Left renal pelvis (tissue), 4 donors: ENCODE measurements around the gene FAM216A. TPM values are rescaled to one million over a fixed set of nuclear protein-coding genes. Genes with fewer than 3 reads are reported as not detected.
"Not testable (repeated sequence)": the region's sequence is repeated elsewhere in the genome, so short reads cannot be mapped to it uniquely, and the experiment has no call there.

Experiments used
- DNase-seq, 4 donors: peaks; one replicate each; pipeline ENCODE4 v3.0.0-alpha.2; 2013; ENCODE audit warnings: low read depth in 4 of 4, low spot score in 3 of 4
- polyA plus RNA-seq, 4 donors: library from polyadenylated mRNA; unstranded; fragments of 120-200 nt; gene quantifications; one replicate each; pipeline ENCODE4 v1.2.1, GENCODE V29; 2013; ENCODE audit not compliant: insufficient read length in 4 of 4

The FAM216A gene
- polyA plus RNA-seq, 4 donors = 16.4 to 23.2 (median 21.1) TPM

DNA sequence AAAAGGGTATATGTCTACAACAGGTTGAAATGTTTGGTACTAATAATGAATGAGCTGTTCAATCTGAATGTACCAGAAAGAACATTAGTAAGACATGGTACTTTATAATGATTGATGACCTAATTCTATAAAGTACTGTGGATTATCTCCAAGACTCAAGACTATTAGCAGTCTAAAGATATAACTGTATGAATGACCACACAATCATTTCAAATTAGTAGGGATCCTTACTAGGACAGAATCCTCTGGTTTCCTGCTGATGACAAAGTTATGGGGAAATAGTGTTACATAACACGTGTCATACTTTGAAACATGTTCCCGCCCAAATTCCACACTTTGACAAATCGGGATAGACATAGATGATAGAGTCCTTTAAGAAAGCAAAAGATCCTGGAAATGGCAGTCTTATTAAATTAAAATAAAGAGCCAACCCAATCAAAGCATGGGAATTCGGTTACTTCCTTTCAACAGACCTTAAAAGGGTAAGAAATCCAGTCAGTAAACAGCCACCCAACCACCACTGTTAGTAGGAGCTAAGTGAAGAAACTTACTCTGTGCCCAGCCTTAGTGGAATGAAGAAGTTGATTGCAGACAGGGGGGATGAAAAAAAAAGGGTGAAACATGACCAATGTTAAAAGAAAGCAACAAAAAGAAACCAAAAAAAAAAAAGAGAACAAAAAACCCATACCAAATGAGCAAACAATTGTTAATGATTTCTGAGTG is 30.5 kb downstream of the FAM216A start:
- DNase-seq = no peak

DNA sequence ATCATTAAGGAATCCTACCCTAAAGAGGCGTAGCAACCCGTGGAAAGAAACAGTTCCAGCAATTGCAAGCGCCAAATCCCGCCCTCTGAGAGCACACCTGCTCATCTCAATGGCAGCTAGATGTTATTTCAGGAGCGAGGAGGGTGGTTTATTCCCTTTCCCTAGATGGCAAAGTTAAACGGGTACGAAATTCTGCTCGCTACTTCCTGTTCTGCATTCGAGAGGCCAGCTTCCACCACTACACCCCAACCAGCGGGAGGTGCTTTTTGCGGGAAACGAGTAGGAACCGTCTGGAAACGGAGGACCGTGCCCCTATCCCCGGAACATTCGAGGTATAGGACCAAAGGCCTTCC is 32.7 kb downstream of the FAM216A start:
- peak; percentile 2 to 14 (median 10) for DNase-seq

DNA sequence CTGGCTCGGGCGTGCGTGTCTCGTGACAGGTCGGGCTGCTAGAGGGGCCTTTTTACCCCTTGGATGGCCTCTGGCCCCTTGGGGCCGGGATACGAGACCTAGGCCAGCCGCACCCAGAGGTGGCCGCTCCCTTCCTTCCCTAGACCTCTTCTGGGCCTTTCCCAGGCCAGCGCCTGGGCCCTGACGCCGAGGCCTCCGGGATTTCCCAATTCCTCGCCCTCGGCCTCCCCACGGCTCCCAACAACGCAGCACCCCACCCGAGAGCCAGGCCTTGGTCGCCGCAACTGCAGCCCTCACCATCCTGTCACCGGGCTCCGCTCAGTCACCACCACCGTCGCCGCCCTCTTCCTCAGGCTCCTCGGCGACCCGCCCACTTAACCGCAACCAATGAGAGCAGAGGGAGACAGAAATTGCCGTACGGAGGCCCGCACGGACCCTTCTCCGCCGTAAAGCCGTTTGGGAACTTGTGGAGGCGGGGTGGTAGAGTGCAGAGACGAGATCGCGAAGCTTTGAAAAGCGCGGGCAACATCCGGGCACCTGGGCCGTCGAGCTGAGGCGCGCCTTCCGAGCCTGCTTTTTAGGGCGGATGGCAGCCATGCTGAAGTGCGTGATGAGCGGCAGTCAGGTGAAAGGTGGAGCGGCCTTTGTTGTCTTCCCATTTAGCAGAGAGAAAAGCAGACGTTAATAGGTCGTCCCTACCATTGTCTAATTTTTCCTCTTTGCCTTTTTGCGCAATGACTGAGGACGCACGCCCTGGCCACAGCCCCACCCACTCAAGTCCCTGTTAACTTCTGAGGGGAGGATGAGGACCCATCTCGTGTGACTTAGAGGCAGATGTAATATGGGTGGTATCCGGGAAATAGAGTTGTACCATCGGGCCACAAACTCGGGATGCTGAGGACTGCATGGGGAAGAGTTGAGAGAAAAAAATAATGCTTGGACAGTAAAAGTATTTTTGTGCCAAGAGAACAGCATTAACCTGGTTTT is 33.4 kb downstream of the FAM216A start, which contains the start of the genes RAD9B and VPS29:
RAD9B (plus strand) TSS at position 580 of the 987 bp plus-strand sequence; CDS start at position 587, 7 bp downstream.
VPS29 (minus strand) TSS at position 360 of the 987 bp plus-strand sequence; CDS start at position 300, 60 bp downstream.
- peak; percentile 94 to 97 (median 96) for DNase-seq

DNA sequence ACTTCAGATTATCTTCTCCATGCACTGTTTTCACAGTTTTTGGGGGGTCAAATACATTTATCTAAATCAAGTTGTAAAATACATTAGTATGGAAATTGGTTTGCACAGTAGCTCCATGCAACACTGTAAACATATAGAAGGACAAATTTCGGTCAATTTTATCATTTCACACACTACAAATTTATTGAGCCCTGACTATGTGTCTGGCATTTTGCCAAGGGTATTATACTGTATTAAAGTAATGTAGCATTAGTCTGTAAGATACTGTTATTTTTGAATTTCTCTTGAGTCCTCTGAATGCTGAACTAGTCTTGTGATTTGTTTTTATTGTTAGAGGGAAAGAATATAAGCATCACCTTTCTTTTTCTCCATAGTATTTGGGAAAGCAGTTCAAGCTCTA is 34.8 kb downstream of the FAM216A start:
- no peak for DNase-seq

DNA sequence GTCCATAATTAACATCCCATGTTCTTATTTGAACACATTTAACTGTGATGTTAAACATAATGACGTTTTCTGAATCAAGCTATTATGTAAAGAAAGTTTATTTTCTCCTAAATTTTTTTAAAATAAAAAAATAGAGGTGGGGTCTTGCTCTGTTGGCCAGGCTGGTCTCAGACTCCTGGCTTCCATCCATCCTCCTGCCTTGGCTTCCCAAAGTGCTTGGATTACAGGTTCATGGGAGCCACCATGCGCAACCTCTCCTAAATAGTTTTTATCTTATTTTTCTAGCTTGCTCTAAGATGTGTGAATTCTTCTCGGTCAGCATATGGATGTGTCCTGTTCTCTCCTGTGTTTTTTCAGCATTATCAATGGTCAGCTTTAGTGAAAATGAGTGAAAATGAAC is 36.7 kb downstream of the FAM216A start:
- DNase-seq = no peak

DNA sequence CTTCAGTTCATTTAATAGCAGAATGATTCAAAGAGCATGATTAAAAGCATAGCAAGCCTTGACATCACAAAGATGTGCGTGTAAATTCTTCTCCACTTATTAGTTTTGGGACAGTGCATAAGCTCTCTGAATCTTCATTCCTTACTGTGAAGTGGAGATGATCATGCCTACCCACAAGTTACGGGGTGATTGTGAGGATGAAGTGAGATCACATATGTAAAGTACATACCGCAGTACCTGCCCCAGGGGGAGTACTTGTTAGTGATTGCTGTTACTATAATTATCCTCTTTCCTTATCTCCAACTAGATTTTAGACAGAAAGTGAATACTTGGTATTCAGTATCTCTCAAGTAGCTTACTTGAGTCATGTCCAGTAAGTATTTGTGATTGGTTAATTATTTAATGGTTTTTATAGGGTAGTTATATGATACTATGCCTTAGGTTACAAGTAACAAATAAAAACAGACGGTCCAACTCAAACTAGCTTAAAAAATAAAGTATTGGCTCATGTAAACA is 39.5 kb downstream of the FAM216A start:
- no peak for DNase-seq

DNA sequence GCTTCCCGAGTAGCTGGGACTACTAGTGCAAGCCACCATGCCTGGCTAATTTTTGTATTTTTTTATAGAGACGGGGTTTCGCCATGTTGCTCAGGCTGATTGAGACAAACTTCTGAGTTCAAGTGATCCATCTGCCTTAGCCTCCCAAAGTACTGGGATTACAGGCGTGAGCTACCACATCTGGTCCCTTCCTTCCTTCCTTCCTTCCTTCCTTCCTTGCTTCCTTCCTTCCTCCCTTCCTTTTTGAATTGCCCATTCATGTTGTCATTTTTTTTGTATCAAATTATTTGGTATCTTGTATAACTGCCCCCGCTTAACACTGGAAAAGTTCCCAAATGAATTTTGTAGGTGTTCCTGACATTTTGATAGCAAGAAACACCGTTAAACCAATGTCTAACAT is 45.2 kb downstream of the FAM216A start:
- DNase-seq = no peak

DNA sequence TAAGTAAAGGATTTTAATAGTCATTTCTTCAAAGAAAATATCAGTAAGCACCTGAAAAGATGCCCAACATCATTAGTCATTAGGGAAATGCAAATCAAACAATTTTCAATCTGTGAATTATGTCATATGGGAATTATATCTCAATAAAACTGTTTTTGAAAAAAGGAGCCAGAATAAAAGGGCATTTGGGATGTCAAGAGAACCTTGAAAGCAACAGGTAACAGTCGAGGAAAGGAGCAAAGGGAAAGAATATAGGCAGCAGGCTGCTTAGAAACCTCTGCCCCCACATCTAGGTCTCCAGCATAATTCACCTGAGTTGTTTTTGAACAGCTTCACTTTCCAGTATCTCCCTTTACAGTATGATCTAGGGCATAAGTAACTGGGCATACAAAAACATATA is 45.7 kb downstream of the FAM216A start:
- no peak for DNase-seq

DNA sequence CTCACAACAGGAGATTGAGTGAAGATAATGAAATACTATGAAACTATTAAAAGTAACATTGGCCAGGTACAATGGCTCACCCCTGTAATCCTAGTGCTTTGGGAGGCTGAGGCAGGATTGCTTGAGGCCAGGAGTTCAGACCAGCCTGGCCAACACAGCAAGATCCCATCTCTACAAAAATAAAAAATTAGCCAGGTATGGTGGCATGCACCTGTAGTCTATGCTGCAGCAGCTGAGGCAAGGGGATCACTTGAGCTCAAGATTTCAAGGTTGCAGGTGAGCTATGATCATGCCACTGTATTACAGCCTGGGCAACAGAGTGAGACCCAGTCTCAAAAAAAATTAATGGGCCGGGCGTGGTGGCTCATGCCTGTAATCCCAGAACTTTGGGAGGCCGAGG is 48.4 kb downstream of the FAM216A start:
- no peak for DNase-seq

DNA sequence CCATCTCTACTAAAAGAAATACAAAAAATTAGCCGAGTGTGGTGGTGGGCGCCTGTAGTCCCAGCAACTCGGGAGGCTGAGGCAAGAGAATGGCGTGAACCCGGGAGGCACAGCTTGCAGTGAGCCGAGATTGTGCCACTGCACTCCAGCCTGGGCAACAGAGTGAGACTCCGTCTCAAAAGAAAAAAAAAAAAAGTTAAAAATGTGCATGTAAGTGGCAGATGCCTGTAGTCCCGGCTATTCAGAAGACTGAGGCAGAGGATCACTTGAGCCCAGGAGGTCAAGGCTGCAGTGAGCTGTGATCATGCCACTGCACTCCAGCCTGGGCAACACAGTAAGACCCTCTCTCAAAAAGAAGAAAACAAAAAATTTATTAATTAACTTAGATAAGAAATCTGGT is 49.4 kb downstream of the FAM216A start:
- not testable (repeated sequence) for DNase-seq

DNA sequence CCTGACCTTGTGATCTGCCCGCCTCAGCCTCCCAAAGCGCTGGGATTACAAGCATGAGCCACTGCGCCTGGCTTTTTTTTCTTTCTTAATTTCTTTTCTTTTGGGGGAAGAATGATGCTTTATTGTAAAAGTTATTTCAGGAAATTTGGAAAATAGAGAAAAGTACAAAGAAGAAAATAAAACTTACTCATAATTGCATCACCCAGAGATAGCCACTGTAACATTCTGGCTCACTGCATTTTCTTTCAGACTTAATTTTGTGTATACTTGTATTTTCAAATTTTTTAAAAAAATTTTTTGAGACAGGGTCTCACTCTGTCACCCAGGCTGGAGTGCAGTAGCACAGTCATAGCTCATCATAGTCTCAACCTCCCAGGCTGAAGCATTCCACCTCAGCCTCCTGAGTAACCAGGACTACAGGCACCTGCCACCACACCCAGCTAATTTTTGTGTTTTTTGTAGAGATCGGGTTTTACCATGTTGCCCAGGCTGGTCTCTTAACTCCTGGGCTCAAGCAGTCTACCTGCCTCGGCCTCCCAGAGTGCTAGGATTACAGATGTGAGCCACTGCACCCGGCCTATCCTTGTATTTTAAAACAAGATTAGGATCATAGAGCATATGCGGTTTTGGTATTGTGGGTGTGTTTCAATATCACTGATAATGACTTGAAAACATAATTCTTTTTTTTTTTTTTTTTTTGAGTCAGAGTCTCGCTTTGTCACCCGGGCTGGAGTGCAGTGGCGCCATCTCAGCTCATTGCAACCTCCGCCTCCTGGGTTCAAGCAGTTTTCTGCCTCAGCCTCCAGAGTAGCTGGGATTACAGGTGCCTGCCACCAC is 52.4 kb downstream of the FAM216A start:
- DNase-seq = not testable (repeated sequence)

DNA sequence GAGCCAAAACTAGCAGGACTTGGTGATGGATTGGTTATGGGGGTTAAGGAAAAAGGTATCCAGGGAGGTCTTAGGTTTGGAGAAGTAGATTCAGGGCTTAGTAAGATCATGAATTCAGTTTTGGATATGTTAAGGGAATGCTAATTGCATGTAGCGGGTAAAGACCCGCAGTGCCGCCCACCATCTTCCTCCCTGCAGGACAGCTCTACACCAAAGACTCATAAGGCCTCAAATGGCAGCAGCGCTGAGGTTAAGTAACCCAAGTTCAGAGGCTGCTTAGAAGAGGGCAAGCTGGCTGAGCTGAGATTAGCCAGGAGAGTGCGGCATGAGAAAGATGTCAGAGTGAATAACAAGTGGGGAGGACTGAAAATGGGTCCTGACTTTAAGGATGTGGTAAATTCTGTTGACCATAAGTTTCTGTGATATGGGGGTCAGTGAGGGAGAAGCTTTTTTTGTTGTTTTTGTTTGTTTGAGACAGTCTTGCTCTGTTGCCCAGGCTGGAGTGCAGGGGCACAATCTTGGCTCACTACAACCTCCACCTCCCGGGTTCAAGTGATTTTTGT is 59.7 kb downstream of the FAM216A start:
- no peak for DNase-seq

DNA sequence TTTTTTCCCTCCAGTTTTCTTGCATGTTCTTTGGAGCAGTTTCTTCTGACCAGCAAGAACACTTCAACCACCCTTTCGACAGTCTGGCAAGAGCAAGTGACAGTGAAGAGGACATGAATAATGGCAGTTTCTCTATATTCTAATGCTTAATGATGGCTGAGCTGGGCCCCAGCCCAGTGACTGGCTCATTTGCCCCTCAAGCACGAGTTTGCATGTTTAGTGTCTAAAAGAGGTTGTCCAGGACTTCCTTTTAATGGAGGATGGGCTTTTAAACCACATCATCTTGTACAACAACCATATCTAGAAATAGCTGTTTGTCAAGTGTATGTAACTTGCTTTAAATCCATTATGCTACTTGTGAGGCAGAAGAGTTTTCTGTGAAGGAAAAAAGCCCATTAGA is 61.9 kb downstream of the FAM216A start:
- no peak for DNase-seq

DNA sequence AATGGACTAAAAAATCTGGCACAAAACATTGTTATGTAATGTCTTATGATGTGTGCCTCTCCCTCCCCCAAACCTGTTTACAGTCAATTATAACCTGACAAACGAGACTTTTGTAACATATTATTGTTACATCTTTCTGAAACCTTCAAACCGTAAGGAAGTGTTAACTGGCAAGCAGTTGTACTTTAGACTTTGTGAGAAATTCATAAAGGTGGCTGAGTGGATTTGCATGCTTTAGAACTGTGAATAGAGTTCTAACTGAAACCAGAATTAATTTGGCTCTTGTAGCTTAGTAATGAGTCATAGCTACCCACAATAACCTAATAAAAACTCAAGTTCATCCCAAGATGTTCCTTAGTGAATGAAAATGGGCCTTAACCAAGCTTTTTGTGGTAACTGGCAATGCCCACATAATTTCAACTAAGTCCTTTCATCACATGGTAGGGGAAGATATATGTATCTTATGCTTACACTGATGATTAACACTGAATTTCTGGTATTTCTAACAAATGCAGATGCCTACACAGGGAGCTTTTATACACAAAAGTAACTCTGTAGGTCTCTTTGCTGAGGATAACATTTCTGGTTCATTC is 63.2 kb downstream of the FAM216A start:
- DNase-seq = no peak

DNA sequence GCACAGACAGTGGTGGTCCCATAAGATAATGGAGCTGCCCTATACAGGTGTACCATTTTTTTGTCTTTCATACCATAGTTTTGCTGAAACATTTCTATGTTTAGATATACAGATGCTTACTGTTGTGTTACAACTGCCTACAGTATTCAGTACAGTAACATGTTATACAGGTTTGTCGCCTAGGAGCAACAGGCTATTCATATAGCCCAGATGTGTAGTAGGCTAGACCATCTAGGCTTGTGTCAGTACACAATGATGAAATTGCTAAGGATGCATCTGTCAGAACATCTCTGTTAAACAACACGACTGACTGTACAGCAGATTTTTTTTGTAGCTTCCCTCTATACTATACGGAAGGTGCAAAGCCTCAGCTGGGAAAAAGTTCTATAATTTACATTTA is 64.0 kb downstream of the FAM216A start:
- no peak for DNase-seq

DNA sequence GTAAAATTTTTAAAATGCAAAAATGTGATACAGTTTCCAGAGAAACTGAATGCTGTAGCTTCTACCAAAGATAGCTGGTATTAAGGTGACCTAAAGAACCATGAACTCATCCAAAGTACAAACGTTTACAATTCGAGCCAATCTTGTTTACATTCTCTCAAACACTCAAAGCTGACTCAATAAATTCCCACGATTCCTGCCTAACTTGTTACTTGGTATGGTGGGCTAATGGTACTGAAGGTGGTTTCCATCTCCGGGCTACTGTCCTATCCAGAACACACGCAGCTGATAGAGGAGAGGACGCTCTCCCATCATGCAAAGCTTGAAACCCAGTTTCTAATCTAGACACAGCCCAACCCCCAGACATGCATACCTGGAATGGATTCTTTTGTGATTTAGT is 65.0 kb downstream of the FAM216A start:
- no peak for DNase-seq

DNA sequence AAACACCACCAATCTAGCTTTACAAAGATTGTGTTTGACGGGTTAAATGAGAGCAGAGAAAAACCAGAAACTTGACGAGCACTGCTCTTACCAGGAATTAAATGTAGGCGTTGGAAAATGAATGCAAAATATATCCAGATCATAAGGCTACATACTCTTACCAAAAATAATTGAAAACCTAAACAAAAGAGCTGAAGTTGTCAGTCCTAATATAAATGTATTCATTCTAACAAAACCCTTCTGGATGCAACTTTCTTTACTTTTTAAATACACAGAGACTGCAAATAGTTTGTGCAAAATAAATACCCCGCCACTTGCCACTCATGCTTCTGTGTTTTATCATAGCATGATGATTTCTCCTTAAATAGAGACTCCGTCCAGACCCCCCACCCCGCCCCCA is 66.2 kb downstream of the FAM216A start:
- no peak for DNase-seq

DNA sequence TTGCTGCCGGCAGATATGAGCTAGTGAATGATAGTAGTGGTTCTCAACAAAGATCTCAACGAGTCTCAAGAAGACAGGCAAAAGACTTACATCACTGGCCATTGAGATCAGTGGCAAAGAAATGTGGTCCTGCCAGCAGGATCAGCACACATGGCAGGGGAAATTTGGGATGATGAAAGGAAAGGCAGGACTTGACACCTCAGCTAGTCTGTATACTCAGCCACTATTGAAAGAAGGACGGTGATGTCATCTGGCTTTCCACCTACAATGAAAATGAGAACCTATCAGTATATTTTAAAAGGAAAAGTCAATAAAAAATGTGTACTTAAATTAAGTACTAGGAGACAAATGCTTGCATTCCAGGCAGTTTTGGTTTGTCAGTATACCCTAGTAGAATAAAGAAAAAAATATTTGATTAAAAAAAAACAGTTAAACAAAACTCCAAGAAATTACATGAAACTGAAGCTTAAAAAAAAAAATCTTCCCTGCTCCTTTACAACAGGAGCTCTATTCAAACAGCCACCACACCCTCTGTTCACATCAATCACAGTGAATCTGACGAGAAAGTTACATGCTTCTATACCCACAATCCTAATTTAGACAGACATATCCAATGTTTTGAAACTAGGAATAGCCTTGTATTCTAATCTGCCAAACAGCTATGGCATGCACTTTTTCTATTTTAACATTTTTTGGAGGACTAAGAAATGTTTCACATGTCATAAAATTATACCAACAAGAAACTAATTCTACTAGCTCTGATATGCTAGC is 68.4 kb downstream of the FAM216A start:
- no peak for DNase-seq
